Subcutaneous adipose tissue (tissue), 4 donors: ENCODE results near the gene STAMBP. TPM values are rescaled to one million over a fixed set of nuclear protein-coding genes. Genes with fewer than 3 reads are reported as not detected.

Experiments
- CTCF ChIP-seq: fragments of 450-650 bp; IDR thresholded peaks from one replicate; pipeline ENCODE4 v1.5.1; 2016; ENCODE audit warnings: low read depth, mild to moderate bottlenecking, control low read depth, antibody characterized with exemption, moderate library complexity
- total RNA-seq, 4 donors: library from RNA; depleted of rRNA; stranded (reverse); fragments of >200 nt; gene quantifications; one replicate each; pipeline ENCODE4 v1.1.0, GENCODE V29; 2016

STAMBP gene
- total RNA-seq, 4 donors from 2014 or later, result 26.2 to 36.2 (median 32.3) TPM

- no peak for TF ChIP-seq CTCF
Observed at GRCh38 chr2:73821227-73821626, 7.5 kb upstream of the STAMBP start.

- TF ChIP-seq CTCF, result no peak
Observed at GRCh38 chr2:73821669-73822068, 7.1 kb upstream of the STAMBP start.

- no peak for TF ChIP-seq CTCF
Observed at GRCh38 chr2:73822276-73822675, 6.5 kb upstream of the STAMBP start.

- TF ChIP-seq CTCF, result no peak
Observed at GRCh38 chr2:73822991-73823390, 5.8 kb upstream of the STAMBP start.

GRCh38 chr2:73823416-73823815 lies 5.3 kb upstream of the STAMBP start:
- TF ChIP-seq CTCF, result no peak

- TF ChIP-seq CTCF, result no peak
Observed at GRCh38 chr2:73823916-73824523, 4.7 kb upstream of the STAMBP start.

GRCh38 chr2:73825408-73825807 lies 3.4 kb upstream of the STAMBP start:
- TF ChIP-seq CTCF, result no peak
